Colon (tissue), 2 donors: Measurements from ENCODE around the gene SRP9.

ENCODE experiments used
- FAIRE-seq: peaks from 2 replicates; lab custom pipeline; 2012; peaks lifted over from hg19 to GRCh38; lab: Jason Lieb, UNC
- donor health status: control.
- donor health status: control.

SRP9 gene, protein sequence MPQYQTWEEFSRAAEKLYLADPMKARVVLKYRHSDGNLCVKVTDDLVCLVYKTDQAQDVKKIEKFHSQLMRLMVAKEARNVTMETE

DNA sequence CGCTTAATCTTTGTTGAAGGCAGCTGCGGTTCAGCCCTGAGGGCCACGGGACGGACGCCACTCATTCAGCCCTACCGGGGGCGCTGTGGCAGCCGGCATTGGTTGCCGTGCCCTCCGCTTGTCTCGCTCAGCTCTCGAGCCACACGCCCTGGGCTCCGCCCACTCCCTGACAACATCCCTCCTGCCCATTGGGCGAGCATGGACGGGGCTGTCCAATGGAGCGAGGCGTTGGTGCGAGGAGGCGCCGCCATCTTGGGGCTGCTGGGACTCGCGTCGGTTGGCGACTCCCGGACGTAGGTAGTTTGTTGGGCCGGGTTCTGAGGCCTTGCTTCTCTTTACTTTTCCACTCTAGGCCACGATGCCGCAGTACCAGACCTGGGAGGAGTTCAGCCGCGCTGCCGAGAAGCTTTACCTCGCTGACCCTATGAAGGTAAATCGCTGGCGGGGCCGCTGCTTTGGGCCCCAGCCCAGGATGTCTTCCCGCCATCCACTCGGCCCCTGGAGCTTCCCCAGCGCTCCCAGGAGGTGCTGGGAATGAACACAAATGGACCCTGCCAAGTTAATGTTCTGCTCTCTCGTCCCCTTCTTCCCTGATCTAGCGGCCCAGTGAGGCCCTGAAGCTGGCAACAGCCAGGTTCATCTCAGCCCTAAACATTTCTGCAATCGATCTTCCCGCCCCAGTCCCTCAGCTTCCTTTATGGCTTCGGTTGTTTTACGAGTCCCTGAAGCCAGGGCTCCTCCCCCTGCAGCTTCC, at the start of gene SRP9:
TSS of gene SRP9 (plus strand) at position 244 of the 754 bp plus-strand sequence. CDS start at position 359, 115 bp downstream.
- FAIRE-seq, result peak; percentile 92

DNA sequence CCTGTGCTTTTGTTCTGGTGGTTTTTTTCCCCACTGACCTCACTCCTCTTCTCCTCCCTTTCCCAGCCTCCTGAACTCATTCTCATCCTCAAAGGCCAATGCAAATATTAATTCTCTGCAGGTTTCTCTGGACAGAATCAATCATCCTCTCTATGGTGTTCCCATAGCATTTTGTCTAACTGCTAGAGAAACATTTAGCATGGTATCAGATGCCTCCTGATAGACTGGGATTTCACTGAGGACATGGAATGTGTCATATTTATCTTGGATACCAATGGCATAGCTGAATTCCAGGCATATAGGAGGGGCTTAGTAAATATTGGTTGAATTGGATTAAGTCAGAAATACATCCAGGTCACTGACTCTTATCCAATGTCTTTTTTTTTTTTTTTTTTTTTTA, 46.1 kb upstream of the SRP9 start:
- no peak for FAIRE-seq

DNA sequence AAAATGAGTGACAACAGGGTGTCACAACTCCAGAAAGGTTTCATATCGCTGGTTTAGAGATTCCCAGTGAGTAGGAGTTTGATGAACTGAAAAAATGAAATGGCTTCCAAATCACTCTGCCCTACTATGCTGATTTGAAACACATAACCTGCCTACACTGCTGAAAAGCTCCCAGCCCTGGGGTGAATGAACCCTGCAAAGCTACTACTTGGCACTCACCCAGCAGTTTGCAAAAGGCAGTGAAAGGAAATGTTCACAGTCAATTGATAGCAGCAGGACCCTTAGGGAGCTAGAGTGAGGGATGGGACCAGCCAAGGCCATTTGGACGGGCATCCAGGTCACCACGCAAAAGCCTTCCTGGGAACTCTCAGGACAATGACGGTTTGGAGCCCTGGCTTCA, 44.4 kb upstream of the SRP9 start:
- no peak for FAIRE-seq

DNA sequence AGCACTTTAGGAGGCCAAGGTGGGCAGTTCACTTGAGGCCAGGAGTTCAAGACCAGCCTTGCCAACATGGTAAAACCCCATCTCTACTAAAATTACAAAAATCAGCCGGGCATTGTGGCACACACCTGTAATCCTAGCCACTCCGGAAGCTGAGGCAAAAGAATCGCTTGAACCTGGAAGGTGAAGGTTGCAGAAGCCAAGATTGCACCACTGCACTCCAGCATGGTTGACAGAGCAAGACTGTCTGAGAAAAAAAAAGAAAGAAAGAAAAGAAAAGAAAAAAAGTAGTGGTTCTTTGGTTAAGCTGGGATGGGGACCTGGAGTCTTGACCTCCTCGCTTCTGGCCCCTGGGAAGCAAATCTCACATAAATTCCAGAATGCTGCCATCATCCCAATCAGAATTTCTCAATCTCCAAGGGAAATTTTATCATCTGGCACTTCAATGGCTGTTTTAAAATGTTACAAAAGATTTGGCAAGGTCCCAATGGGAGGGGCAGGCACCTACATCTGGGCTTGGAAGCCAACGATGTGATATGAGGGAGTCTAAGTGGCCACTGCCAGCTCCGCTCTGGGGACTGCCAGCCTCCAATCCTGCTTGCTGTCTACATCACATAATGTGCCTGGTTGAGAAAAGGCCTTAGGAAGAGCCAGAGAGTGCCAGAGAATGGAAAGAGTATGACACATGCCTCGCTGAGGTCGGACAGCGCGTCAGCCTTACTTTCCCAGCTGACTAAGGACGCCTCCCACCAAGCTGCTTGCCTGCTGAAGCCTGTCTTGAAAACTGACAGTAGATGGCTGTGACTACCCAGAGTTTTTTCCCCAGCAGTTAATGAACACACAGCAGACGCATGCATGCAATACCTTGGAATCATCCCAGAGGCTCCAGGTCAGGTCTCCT, 42.1 kb upstream of the SRP9 start:
- no peak for FAIRE-seq

DNA sequence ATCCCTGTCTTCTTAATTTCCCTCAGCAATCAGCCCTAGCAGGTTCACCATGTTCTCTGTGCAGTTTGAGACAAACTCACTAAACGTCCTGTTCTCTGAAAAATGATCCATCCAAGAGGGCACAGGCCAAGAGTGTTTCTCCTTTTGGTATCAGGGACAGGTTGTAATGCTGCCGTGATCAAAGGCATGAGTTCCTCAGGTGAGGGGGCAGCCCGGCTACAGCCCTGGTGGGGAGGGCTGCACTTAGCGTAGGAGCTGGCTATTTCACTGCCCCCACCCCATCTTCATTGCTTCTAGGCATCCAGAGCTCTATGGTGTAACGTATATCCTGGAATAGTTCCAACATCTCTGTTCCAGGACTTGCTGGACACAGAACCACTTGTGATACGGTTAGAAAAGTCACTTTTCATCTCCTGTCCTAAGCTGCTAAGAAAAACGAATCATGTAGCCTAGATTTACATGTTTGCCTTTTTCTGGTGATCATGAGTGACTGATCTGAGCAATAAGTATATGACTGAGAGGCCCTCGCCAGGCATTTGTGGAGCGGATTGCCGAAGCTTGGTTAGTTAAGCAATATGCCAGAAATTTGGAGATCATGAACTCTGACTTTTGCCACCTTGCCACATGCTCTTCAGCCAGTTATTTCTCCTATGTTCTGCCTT, 41.1 kb upstream of the SRP9 start:
- no peak for FAIRE-seq

DNA sequence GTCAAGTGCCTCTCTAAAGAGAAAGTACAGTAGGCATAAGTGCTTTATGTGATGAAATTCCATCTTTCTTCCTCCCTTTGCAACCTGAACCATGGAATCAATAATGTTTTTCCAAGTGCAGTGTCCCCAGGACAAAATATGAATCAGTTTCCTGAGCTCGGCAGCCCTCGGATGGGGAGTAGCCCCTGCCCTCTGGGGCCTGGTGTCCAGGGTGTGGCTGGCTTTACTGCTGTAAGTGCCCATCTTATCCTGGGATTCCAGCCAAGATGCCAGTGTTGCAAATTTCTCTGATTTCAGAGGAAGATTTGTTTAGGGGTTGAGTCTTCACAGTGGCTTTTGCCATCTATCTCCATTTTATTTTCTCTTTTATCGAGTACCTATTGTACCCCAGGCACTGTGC, 40.5 kb upstream of the SRP9 start:
- no peak for FAIRE-seq

DNA sequence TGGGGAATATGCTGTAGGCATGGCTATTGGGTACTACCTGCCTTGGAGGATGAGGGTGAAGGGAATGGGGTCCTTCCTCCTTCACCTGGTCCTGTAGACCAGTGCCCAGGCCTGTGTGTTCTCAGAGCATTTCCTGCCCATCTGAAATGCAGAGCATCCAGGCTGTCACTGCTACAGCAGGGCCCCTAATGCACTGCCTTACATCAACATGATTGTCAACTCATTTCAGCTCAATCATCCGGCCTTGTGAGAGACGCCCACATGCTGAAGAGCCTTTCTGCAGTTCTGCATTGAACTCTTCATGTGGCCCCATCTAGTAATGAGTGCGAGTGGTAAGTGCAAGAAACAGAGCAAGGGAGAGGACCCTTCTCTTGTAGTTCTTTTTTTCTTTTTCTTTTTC, 39.8 kb upstream of the SRP9 start:
- FAIRE-seq, result no peak

DNA sequence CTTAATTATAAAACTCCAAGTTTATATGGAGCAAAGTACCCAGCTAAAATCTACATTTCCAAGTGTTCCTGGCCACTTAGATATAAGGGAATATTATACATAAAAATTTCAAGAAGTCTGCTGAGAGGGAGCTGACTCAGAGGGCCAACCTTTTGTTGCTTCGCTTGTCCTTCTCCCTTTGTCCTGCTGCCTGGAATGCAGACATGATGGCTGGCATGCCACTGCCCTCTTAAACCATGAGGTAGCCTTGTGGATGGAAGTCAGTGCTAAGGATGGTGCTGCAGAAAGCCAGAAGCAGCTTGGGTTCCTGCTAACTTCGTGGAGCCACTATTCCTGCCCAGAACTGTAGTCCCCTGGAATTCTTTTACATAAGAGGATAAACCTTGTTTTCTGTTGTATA, 38.9 kb upstream of the SRP9 start:
- FAIRE-seq, result no peak

DNA sequence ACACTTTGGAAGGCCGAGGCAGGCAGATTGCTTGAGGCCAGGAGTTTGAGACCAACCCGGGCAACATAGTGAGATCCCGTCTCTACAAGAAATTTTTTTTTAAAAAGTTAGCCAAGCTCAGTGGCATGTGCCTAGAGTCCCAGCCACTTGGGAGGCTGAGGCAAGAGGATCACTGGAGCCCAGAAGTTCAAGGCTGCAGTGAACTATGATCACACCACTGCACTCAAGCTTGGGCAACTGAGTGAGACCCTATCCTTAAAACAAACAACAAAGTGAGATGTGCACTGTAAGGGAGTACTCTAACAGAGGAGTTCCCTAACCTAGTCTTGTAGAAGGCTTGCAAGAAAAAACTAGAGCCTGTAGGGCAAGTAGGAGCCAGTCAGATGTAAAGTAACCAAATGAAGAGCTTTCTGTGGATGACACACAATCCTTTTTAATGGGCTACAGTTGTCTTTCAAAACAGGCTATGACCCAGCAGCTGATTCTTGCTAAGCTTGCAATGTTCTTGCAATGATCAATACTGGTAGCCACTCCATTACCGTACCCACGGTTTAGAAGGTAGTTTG, 38.0 kb upstream of the SRP9 start:
- FAIRE-seq, result no peak

DNA sequence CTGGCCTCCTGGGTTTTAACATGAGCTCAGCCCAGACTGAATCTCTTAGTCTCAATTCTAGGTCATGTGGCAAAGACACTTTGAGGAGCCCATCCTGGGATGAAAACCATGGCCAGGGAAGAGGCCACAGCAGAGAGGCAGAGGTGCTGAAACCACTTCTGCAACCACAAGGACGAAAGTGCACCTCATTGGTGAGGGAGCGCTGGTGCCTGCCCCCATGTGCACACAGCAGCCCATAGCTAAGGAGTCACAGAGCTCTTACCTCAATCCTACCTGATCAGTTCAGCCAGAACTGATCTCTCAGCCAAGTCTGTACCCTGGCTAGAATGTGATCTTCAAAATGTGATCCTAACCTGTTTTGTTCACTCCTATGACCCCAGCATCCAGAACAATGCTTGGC, 32.9 kb upstream of the SRP9 start:
- no peak for FAIRE-seq

DNA sequence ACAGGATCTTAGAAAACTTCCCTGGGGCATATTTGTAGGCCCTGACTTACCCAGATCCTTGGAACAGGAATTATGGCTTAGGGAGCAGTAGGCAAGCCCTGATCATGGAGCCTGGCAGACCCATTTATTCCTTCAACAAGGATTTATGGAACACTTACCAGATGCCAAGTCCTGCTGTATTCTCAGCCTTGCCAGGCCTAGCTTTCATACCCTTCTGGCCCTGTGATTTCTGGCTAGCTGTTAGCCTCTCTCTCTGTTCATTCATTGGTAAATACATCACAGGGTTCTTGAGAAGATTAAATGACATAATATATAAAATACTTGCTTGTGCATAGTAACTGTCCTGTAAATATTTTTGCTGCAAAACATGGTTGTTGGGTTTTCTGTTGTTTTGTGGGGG, 32.4 kb upstream of the SRP9 start:
- no peak for FAIRE-seq

DNA sequence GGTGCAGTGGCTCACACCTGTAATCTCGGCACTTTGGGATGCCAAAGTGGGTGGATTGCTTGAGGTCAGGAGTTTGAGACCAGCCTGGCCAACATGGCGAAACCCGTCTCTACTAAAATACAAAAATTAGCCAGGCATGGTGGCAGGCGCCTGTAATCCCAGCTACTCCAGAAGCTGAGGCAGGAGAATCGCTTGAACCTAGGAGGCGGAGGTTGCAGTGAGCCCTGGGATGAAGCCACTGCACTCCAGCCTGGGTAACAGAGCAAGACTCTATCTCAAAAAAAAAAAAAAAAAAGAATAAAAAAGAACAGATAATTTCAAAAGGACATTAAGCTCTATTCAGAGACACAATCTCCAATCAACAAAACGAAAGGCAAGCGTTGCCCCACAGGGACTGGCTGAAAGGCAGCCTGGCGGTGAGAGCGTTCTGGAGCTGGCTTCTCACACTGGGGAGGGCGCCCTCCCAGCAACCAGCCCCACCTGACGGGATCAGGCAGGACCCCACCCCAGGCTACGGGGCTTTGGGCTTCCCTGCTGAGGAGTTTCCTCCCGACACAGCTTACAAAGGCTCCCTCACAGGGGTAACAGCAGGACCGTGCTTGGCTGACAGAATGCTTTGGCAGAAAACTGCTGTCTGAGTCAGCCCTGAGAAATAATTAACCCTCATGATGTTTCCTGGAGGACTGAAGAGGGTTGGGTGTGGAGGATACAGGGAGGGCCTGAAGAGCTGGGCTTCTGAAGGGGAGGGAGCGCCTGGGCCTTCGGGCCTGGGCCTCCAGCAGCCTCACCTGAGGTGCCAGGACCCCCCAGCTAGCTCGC, 31.1 kb upstream of the SRP9 start:
- no peak for FAIRE-seq

DNA sequence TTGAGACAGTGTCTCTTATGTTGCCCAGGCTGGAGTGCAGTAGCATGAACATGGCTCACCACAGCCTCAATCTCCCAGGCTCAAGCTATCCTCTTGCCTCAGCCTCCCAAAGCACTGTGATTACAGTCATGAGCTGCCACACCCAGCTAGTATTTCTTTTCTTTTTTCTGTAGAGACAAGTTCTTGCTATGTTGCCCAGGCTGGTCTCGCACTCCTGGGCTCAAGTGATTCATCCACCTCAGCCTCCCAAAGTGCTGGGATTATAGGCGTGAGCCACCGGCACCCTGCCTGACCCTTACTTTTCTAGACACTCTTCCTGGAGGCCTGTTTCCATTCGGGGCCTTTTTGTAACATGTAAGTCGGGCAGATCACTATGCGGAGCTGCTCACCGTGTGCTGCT, 30.1 kb upstream of the SRP9 start:
- FAIRE-seq, result no peak

DNA sequence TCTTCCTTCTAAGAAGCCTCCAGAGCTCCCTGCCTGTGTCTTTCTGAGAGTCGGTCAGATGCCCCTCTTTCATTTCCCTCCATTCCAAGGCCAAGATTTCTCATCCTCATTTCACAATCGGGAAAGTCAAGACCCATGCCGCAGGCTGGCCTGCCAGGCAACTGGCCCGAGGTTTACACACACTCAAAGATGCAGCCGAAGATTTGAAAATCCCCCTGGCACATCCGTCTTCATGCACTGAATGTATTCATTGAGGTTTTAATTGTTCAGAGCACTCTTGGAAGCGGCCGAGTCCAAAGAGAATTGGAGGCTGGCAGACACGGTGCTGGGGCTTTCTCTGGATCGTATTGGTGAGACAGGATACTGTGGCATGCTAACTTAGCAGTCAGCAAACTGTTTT, 29.1 kb upstream of the SRP9 start:
- FAIRE-seq, result no peak

DNA sequence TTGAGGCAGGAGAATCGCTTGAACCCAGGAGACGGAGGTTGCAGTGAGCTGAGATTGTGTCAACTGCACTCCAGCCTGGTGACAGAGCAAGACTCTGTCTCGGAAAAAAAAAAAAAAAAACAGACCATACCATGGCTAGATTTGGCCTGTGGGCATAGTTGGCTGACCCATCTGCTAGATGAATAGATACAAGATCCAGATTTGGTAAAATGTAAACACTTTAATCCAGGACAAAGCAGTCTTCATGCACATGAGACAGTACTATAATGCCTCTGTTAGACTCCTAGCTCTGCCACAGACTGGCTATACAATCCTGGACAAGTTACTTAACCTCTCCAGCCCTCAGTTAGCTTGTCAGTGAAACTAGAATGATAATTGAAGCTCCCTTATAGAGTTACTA, 27.9 kb upstream of the SRP9 start:
- no peak for FAIRE-seq

DNA sequence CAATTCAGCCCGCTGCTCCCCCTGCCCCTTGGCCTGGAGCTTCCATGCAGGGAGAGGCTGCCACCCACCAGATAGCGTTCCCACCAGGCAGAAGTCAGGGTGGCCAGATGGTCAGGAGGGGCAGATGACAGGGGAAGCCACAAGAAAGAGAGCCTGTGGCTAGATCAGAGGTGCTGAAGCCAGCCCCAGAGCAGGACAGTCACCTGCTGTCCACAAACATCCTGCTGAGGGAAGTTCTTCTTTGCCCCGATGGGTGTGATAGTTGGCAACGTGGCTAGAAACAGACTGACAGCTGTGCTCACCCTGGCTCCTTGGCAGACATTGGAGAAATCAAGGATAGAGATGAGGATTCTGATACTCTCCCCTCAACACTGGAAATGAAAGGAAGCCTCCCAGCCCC, 27.2 kb upstream of the SRP9 start:
- no peak for FAIRE-seq

DNA sequence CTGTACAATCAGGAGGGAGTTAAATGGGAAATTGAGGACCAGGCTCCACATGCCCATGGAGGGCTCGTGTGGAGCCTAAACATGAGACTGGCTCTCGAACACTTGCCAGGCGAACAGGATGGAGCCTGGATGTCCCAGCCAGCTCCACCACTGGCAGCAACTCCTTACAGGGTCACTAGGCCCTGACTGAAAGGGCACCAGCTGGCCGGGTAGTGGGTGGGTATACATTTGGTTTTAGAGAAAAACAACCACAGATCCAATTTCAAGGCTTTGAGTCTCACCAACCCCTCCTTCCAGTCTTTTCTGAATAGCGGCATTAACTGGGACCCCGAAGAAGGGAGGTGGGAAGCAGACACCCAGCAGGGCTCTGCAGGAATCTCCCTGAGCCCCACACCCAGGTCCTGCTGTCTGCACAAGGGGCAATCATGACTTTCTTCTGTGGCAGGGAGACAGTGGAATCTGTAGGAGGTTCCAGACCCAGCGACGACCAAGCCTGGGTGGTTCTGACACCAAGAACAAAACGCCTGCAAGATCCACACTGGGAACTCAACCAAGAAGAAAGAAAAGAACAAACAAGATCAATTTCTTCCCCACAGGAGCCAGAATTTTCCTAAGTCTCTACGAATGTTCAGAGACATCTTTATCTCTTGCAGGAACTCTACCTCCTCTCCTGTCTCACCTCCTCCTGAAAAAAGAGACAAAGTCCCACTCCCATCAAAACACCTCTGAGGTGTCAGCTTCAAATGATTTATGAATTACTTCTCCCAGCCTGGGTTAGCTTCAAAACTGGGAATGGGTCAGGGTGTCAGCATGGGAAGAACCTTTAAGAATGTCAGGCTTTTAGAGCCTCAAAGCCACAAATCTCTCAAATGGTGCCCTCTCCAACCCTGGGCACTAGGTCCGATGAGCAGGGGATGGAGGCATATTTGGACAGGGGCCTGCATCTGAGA, 26.5 kb upstream of the SRP9 start:
- FAIRE-seq, result no peak

DNA sequence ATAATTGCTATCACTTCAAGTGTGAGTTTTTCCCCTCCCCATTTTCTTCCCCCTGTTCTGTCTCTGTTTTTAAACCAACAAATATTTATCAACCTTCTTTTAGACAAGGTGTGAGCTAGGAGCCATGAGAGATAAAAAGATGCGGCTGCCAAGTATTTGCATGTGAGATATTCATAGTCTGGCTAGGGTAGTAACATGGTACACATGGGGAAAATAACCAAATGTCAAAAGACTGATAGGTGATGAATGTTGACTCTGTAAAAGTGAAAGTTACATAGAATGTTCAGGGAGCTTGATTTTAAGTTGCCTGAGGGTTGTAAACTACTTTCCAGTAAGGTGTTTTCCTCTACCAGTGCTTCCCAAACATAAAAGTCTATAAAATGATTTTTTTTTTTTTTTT, 25.4 kb upstream of the SRP9 start:
- FAIRE-seq, result no peak

DNA sequence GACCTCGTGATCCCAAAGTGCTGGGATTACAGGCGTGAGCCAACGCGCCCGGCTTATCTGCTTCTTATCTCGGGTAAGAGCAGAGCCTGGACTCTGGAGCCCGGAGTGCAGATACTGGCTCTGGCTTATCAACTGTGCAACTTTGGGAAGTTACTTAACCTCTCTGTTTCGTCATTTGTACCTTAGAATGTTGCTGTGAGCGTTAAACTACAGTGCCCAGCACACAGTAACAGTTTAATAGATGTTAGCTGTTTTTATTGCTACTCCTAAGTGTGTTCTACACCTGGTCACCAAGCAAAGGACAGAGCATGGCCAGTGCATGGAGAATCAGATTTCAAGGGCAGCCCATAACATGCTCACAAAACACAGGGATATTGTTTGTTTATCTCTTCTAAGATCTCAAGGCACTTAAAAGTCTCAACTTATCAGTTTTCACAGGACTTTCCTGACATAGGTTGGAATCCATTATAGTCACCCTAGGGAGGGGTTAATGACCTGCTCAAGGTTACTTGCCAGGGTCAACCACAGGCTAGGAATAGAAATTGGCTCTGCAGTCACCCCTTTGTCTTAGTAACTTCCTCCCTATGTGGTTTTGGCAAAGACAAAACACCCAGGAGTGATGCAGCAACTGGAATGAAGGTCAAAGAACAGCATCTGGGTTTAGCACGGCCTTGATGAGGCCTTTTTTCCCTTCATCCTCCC, 22.5 kb upstream of the SRP9 start:
- FAIRE-seq, result no peak
